Measurements from ENCODE around the gene POU2F2. TPM values are rescaled to one million over a fixed set of nuclear protein-coding genes. Genes with fewer than 3 reads are reported as not detected.

The POU2F2 gene
- total RNA-seq, 1 donor from 2014 or later: 1.6 TPM

- peaks cover 5% of the 10 kb centered on the region for H3K4me1 Mint-ChIP-seq (ENCODE audit: low read depth)
- H3K4me3 Mint-ChIP-seq (ENCODE audit: low read depth): peak overlapping the region; percentile 52
- H3K27me3 Mint-ChIP-seq: peaks cover 50% of the 10 kb centered on the region
- no peaks in the 10 kb centered on the region for H3K36me3 Mint-ChIP-seq (ENCODE audit: insufficient read depth)
- no peaks in the 10 kb centered on the region for H3K9me3 Mint-ChIP-seq (ENCODE audit: low read depth)
- TF ChIP-seq CTCF (IDR thresholded peaks at IDR 0.05; ENCODE audit: unreplicated experiment): no peak
- H3K27ac Mint-ChIP-seq: no peak overlapping the region
- DNase-seq (ENCODE audit: low spot score, unreplicated experiment): no peak
Observed at GRCh38 chr19:42175952-42176648, 43.9 kb upstream of the POU2F2 start.

- no peaks in the 10 kb centered on the region for H3K36me3 Mint-ChIP-seq (ENCODE audit: insufficient read depth)
- no peak for TF ChIP-seq CTCF (IDR thresholded peaks at IDR 0.05; ENCODE audit: unreplicated experiment)
- H3K4me3 Mint-ChIP-seq (ENCODE audit: low read depth): no peak overlapping the region
- no peak overlapping the region for H3K27ac Mint-ChIP-seq
- H3K9me3 Mint-ChIP-seq (ENCODE audit: low read depth): no peaks in the 10 kb centered on the region
- H3K27me3 Mint-ChIP-seq: peaks cover 57% of the 10 kb centered on the region
- peaks cover 5% of the 10 kb centered on the region for H3K4me1 Mint-ChIP-seq (ENCODE audit: low read depth)
- no peak for DNase-seq (ENCODE audit: low spot score, unreplicated experiment)
Observed at GRCh38 chr19:42174958-42175734, 42.9 kb upstream of the POU2F2 start.

- H3K27ac Mint-ChIP-seq: no peak overlapping the region
- TF ChIP-seq CTCF (IDR thresholded peaks at IDR 0.05; ENCODE audit: unreplicated experiment): no peak
- H3K36me3 Mint-ChIP-seq (ENCODE audit: insufficient read depth): no peaks in the 10 kb centered on the region
- no peak for DNase-seq (ENCODE audit: low spot score, unreplicated experiment)
- H3K9me3 Mint-ChIP-seq (ENCODE audit: low read depth): no peaks in the 10 kb centered on the region
- H3K4me3 Mint-ChIP-seq (ENCODE audit: low read depth): no peak overlapping the region
- H3K4me1 Mint-ChIP-seq (ENCODE audit: low read depth): peaks cover 5% of the 10 kb centered on the region
- H3K27me3 Mint-ChIP-seq: peaks cover 61% of the 10 kb centered on the region
Observed at GRCh38 chr19:42174188-42174587, 41.9 kb upstream of the POU2F2 start.

- H3K9me3 Mint-ChIP-seq (ENCODE audit: low read depth): no peaks in the 10 kb centered on the region
- H3K4me3 Mint-ChIP-seq (ENCODE audit: low read depth): no peak overlapping the region
Observed at GRCh38 chr19:42173695-42174094, 41.4 kb upstream of the POU2F2 start.

More at GRCh38 chr19:42173695-42174094, 41.4 kb upstream of the POU2F2 start:
- no peak for DNase-seq (ENCODE audit: low spot score, unreplicated experiment)
- Mint-ChIP-seq H3K27ac (no peak overlapping the region), H3K4me1 (ENCODE audit: low read depth) (peaks cover 5% of the 10 kb centered on the region), H3K27me3 (peaks cover 63% of the 10 kb centered on the region), H3K36me3 (ENCODE audit: insufficient read depth) (no peaks in the 10 kb centered on the region)
- no peak for TF ChIP-seq CTCF (IDR thresholded peaks at IDR 0.05; ENCODE audit: unreplicated experiment)
